ENCODE data around the gene NFATC3.
A peak's percentile ranks its signal among the peaks of the same experiment; 100 is the strongest.

Gene NFATC3

GRCh38 chr16:68194251-68194650 is 109.1 kb downstream of the NFATC3 start:
- no peak for DNase-seq

- no peak for DNase-seq
These were observed 112.1 kb downstream of the NFATC3 start for GRCh38 chr16:68197250-68197649.

GRCh38 chr16:68200088-68200783 is 115.1 kb downstream of the NFATC3 start:
- no peak for DNase-seq

GRCh38 chr16:68202091-68202519 is 116.9 kb downstream of the NFATC3 start:
- no peak for DNase-seq

DNA sequence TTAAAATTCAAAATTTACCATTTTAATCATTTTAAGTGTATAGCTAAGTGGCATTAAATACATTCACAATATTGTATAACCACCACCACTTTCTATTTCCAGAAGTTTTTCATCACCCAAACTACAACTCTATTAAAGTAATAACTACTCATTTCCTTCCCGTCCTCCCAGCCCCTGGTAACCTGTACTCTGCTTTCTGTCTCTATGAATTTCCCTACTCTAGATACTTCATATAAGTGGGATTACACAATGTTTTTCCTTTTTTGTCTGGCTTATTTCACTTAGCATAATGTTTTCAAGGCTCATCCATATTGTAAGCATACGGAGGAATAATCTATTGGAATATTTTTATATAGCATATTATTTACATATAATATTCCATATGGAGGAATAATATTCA is 121.1 kb downstream of the NFATC3 start:
- no peak for DNase-seq

DNA sequence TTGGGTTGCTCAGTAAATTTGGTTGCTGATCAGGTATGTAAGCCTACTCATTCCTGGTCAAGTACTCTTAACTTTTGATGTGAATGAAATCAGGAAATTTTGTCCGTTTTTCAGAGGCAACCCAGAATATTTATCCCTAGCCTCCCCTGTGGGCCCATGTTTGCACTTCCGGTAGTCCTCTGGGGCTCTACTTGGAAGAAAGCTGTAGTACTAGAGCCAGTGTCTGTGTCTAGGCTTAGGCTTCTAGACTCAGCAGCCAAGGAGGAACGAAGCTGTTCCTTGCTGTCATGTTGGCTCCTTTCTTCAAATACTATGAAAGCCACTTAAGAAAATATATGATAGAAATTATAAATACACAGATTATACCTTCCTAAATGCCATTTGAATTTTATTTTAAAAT is 129.6 kb downstream of the NFATC3 start:
- DNase-seq = no peak

GRCh38 chr16:68215302-68215701 is 130.1 kb downstream of the NFATC3 start:
- DNase-seq = no peak

DNA sequence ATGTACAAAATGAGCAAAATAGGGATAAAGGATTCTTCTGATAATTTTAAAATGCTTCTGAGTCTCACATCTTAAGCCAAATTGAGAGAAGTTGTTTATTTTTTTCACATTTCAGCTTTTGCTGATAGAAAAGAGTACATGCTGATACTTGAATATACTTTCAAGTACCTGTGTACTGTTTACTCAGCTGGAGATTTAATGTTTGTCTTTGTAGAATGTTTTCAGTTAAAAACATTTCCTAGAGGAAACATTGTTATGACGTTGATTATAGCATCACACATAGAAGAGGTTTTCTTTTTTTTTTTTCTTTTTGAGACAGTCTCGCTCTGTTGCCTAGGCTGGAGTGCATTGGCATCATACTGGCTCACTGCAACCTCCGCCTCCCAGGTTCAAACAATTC is 131.1 kb downstream of the NFATC3 start:
- no peak for DNase-seq

DNA sequence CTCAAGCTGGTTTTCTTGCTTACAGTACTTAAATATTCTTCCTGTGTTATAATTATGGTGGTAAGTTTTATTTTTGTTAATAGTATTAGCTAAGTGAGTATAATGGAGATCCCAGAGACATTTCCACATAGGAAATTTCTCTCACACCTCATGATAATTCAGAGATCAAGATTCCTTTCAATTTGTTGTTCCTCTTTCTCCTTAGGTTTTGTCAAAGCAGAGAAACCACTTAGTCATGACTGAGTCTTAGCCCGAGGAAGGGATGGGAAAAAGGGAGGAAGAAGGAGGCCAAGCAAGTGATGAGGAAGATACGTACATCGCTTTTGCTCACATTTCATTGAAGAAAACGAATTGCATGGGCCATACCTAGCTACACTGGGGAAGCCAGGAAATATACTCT is 132.3 kb downstream of the NFATC3 start:
- DNase-seq = no peak

- DNase-seq = no peak
These were observed 134.7 kb downstream of the NFATC3 start for GRCh38 chr16:68219725-68220351.

- DNase-seq = no peak
These were observed 137.9 kb downstream of the NFATC3 start for GRCh38 chr16:68223072-68223471.

- no peak for DNase-seq
These were observed 140.9 kb downstream of the NFATC3 start for GRCh38 chr16:68226116-68226515.

DNA sequence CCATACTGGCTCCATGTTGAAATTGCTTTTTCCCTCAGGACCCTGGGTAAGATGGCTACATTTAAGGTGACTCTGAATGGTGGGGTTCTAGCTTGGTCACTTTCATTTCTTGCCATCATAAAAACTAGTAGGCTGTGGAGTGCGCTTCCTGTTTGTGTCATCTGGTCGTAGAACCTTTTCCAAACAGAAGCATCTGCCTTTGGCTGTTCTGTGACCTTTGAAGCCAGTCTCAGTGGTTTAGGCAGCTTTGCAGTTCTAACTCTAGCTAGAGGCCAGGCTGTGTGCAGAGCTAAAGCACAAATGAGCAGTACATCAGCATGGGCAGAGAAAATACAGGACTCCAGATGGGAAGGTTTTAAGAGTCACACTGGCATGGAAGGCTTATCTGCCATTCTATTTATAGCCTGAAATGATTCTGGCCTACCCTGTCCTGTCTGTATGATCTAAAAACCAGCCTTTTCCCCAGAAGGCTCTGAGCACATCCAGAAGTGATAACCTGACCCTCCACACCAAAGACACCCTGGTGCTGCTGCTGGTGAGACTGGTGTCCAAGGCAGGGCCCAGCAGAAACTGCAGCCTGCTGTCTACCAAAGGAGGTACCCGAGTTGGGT is 142.1 kb downstream of the NFATC3 start:
- no peak for DNase-seq

GRCh38 chr16:68227850-68228553 is 142.8 kb downstream of the NFATC3 start:
- DNase-seq = no peak

- DNase-seq = no peak
These were observed 143.5 kb downstream of the NFATC3 start for GRCh38 chr16:68228652-68229051.

- peak; percentile 45 for DNase-seq
These were observed 144.4 kb downstream of the NFATC3 start for GRCh38 chr16:68229431-68230175.

DNA sequence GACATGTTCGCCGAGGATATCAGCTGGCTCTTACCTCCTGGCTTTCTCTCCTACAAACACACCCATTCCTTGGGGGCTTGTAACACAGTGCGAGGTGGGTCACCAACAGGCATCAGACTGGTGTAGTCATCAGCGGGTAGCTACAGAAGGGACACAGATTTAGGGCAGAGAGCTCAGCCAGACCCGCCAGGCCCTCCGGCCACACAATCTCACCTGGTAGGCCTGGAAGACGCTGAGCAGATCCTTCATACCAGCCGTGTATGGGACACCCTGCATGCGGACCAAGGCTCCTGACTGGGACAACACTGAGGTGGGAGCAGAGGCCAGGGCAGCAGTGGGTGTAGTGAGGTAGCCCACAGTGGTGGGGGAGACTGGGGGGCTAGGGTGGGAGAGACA is 145.0 kb downstream of the NFATC3 start:
- no peak for DNase-seq

DNA sequence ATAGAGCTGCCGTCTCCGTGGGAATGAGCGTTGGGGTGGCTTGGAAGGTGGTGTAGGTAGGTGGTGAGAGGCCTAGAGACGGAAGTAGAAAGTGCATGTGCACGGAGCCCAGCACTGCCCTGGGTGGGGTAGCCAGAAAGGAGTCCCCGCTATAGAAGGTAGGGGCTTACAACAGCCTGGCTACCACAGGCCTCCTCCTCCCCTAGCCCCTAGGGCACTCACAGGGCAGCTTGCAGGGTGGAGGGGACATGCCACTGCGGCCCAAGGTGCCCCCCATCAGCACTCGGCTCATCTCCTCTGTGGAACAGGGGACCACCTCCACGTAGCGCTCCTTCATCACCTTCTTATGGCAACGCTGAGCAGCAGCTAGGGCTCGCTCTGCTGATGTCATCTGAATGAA is 145.8 kb downstream of the NFATC3 start:
- DNase-seq = no peak

- no peak for DNase-seq
These were observed 146.4 kb downstream of the NFATC3 start for GRCh38 chr16:68231384-68232136.

DNA sequence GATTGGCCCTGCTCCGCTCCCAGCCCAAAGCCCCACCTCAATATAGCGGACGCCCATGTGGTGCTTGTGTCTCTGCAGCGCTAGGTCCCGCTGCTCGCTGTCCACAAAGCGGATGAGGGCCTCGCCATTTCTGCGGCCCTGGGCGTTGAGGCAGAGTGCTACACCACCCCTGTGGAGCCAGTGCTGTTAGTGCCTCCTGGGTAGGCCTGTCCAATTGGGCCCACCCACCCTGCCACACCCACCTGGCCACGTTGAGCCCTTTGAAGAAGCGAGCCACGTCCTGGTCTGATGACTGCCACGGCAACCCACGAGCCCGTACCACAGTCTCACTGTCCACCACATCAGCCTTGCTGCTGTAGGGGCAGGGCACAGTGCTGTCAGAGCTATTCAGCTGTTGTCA is 147.2 kb downstream of the NFATC3 start:
- DNase-seq = no peak

DNA sequence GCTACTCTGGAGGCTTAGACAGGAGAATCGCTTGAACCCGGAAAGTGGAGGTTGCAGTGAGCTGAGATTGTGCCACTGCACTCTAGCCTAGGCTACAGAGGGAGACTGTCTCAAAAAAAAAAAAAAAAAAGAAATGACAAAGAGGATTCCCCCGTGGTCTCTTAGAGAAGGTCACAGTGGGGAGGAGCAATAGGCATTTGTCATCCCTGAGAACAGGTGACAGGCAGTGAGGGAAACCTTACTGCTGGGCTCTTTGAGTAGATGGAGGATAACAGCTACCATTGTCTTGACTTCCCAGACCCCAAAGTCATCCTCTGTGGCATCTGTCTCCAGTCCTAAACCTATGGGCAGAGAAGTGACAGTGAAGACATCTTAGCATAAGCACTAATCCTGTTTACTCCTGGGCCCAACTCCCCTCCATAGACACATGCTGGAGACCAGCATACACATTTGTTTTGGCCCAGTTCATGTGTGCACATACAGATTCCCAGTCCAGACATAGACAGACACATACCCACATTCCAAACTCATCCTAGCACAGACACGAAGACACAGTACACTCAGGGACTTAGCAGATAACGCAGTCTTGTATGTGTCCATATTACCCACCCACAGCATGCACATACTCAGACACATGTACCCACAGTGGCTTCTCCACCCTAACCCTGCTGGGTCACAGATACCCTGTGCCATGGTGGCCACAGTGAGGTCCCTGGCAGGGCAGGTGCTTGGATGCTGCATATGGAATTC is 148.1 kb downstream of the NFATC3 start:
- DNase-seq = no peak

- DNase-seq = no peak
These were observed 148.6 kb downstream of the NFATC3 start for GRCh38 chr16:68233835-68234187.
